GM23338 (cell line): ENCODE data around the gene ZFR2. TPM values are rescaled to one million over a fixed set of nuclear protein-coding genes. Genes with fewer than 3 reads are reported as not detected.

Experiments used
- ATAC-seq: fragments of 200-7000 bp; cut with Tn5 transposase; 3 replicates; pipeline ENCODE4 v1.9.1; 2020
- DNase-seq: peaks from one replicate; pipeline ENCODE4 v3.0.0-alpha.2; 2015; ENCODE audit warnings: low spot score
- H2AFZ ChIP-seq: fragments of 200-600 bp; sonication (generic); 2 replicates; pipeline ENCODE4 v1.8.0; 2016; ENCODE audit warnings: antibody characterized with exemption, mild to moderate bottlenecking, moderate library complexity
- H3F3A ChIP-seq: fragments of 200-600 bp; sonication (generic); replicated peaks from 2 replicates; pipeline ENCODE4 v1.8.0; 2017; ENCODE audit warnings: antibody characterized with exemption, mixed run types, low read depth
- H3K27ac ChIP-seq: fragments of 200-600 bp; sonication (generic); 2 replicates; pipeline ENCODE4 v1.6.1; 2016; ENCODE audit warnings: low read depth
- H3K27me3 ChIP-seq: fragments of 200-600 bp; sonication (generic); 2 replicates; pipeline ENCODE4 v1.8.0; 2016; ENCODE audit warnings: mild to moderate bottlenecking, mixed run types, moderate library complexity; ENCODE audit not compliant: insufficient read depth
- H3K36me3 ChIP-seq: fragments of 200-600 bp; sonication (generic); 2 replicates; pipeline ENCODE4 v1.8.0; 2016; ENCODE audit warnings: mild to moderate bottlenecking; ENCODE audit not compliant: insufficient read depth
- H3K4me1 ChIP-seq: fragments of 200-600 bp; sonication (generic); 2 replicates; pipeline ENCODE4 v1.8.0; 2016; ENCODE audit warnings: mild to moderate bottlenecking, moderate library complexity; ENCODE audit not compliant: insufficient read depth
- H3K4me2 ChIP-seq: fragments of 200-600 bp; sonication (generic); 2 replicates; pipeline ENCODE4 v1.7.1; 2017; ENCODE audit warnings: mixed run types
- H3K4me3 ChIP-seq: fragments of 200-600 bp; sonication (generic); 2 replicates; pipeline ENCODE4 v1.6.1; 2016; ENCODE audit warnings: mixed run types
- H3K79me2 ChIP-seq: fragments of 200-600 bp; sonication (generic); replicated peaks from 2 replicates; pipeline ENCODE4 v1.8.0; 2017; ENCODE audit warnings: mild to moderate bottlenecking; ENCODE audit not compliant: insufficient read depth
- H3K9me2 ChIP-seq: fragments of 200-600 bp; sonication (generic); 2 replicates; pipeline ENCODE4 v1.8.0; 2017; ENCODE audit not compliant: insufficient read depth
- H4K20me1 ChIP-seq: fragments of 200-600 bp; sonication (generic); replicated peaks from 2 replicates; pipeline ENCODE4 v1.8.0; 2017; ENCODE audit warnings: mild to moderate bottlenecking; ENCODE audit not compliant: insufficient read depth
- H3K27ac Mint-ChIP-seq: 2 replicates; pipeline ENCODE4 v1.8.0; 2020; ENCODE audit warnings: inconsistent platforms, mild to moderate bottlenecking, moderate library complexity, mixed read lengths
- H3K27me3 Mint-ChIP-seq: 3 replicates; pipeline ENCODE4 v1.8.0; 2022; ENCODE audit warnings: low read depth, mild to moderate bottlenecking, moderate library complexity, mixed read lengths, inconsistent platforms; ENCODE audit not compliant: insufficient read depth, poor library complexity
- H3K36me3 Mint-ChIP-seq: 3 replicates; pipeline ENCODE4 v1.8.0; 2021; ENCODE audit warnings: low read depth, mild to moderate bottlenecking, inconsistent platforms, moderate library complexity, mixed read lengths
- H3K4me1 Mint-ChIP-seq: 3 replicates; pipeline ENCODE4 v1.8.0; 2020; ENCODE audit warnings: mild to moderate bottlenecking, inconsistent platforms, mixed read lengths
- H3K4me3 Mint-ChIP-seq: 3 replicates; pipeline ENCODE4 v1.8.0; 2021; ENCODE audit warnings: moderate library complexity, mild to moderate bottlenecking, inconsistent platforms, mixed read lengths
- H3K9me3 Mint-ChIP-seq: 3 replicates; pipeline ENCODE4 v1.8.0; 2020; ENCODE audit warnings: moderate library complexity, mild to moderate bottlenecking, inconsistent platforms, mixed read lengths
- CREB1 ChIP-seq: fragments of 250-450 bp; sonication (Bioruptor Pico); IDR thresholded peaks from 2 replicates; pipeline ENCODE4 v1.5.0; 2020; ENCODE audit warnings: low read depth, mild to moderate bottlenecking, moderate library complexity
- ETS1 ChIP-seq: IDR thresholded peaks from 2 replicates; pipeline ENCODE4 v1.6.1; 2016; ENCODE audit warnings: antibody characterized with exemption
- EZH2 ChIP-seq: fragments of 200-600 bp; sonication (generic); IDR thresholded peaks from one replicate; pipeline ENCODE4 v1.8.0; 2017; ENCODE audit warnings: antibody characterized with exemption, mild to moderate bottlenecking, low read depth; ENCODE audit not compliant: unreplicated experiment
- JUNB ChIP-seq: IDR thresholded peaks from one replicate; pipeline ENCODE4 v1.6.1; 2016; ENCODE audit warnings: antibody characterized with exemption; ENCODE audit not compliant: unreplicated experiment
- NANOG ChIP-seq: IDR thresholded peaks from 2 replicates; pipeline ENCODE4 v1.6.1; 2016; ENCODE audit warnings: antibody characterized with exemption, borderline replicate concordance
- REST ChIP-seq: IDR thresholded peaks from one replicate; pipeline ENCODE4 v1.6.1; 2018; ENCODE audit warnings: antibody characterized with exemption; ENCODE audit not compliant: unreplicated experiment
- STAT1 ChIP-seq: IDR thresholded peaks from one replicate; pipeline ENCODE4 v1.6.1; 2016; ENCODE audit warnings: antibody characterized with exemption; ENCODE audit not compliant: unreplicated experiment
- ZNF462 ChIP-seq: fragments of 250-450 bp; sonication (Bioruptor Pico); IDR thresholded peaks from 2 replicates; pipeline ENCODE4 v1.5.0; 2020; ENCODE audit warnings: mild to moderate bottlenecking, moderate library complexity
- polyA plus RNA-seq: library from polyadenylated mRNA; unstranded; fragments of >200 nt; fragmentation: Nextera tagmentation; extraction: Ambion mirVana; gene quantifications from 2 replicates; pipeline ENCODE4 v1.2.1, GENCODE V29; 2016
- total RNA-seq: library from RNA; depleted of rRNA; stranded (reverse); fragments of >200 nt; shearing (Covaris generic); gene quantifications from 2 replicates; pipeline ENCODE4 v1.2.3, GENCODE V29; 2014
- TF ChIP-seq, protein P1 (sequence below), 2 experiments: fragments of 200-600 bp in 1 of 2; sonication (generic) in 1 of 2; conservative IDR thresholded peaks; 2 replicates each; pipeline versions ENCODE4 v1.5.1 to v1.6.1; 2016 to 2017; ENCODE audit warnings: antibody characterized with exemption in 2 of 2, low read depth in 2 of 2, mild to moderate bottlenecking in 2 of 2, moderate library complexity in 1 of 2

The ZFR2 gene
- total and polyA plus RNA-seq, 2 experiments from 2014 or later: 15.8 to 31.3 TPM

DNA sequence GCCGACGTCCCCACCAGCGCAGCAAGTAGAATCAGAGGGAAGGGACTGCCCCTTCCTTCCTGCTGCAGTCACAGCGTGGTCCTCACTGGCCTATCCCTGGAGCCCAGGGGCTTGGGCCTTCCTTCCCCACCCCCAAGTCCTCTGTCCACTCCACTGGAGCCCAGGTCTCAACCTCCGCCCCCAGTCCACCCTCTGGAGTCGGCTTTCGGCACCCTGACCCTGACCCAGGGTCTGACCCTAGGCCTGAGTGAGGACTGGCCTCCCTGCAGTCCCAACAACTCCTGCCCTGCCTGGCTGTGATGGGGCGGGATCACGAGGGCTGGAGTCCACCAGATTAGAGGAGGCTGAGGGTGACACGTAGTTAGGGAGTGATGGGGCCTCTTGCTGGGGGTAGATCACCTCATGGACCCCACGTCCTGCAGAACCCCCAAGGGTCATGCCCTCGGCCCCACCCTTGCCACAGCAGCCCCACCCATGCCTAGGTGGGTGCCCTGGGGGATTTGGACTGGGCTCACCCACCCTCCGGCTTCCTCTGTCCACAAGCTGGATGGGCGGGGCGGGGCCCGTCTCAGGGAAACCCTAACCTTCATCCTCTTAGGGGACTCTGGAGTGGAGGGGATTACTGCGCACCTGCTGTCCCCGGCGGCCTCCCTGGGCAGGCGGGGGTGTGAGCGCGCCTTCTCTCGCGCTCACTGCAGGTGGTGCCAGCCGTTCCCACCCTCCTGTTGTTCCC, 100.7 kb downstream of the ZFR2 start (continued):
- no peak for TF ChIP-seq ETS1
- TF ChIP-seq STAT1: no peak
- TF ChIP-seq CREB1 (CRISPR knock-in tag): no peak
- no peak for TF ChIP-seq ZNF462
- TF ChIP-seq EZH2: no peak

- TF ChIP-seq ETS1: no peak
- no peak for TF ChIP-seq REST
- TF ChIP-seq NANOG: no peak
- TF ChIP-seq CREB1 (CRISPR knock-in tag): no peak
- TF ChIP-seq EZH2: no peak
- TF ChIP-seq, protein P1, sequence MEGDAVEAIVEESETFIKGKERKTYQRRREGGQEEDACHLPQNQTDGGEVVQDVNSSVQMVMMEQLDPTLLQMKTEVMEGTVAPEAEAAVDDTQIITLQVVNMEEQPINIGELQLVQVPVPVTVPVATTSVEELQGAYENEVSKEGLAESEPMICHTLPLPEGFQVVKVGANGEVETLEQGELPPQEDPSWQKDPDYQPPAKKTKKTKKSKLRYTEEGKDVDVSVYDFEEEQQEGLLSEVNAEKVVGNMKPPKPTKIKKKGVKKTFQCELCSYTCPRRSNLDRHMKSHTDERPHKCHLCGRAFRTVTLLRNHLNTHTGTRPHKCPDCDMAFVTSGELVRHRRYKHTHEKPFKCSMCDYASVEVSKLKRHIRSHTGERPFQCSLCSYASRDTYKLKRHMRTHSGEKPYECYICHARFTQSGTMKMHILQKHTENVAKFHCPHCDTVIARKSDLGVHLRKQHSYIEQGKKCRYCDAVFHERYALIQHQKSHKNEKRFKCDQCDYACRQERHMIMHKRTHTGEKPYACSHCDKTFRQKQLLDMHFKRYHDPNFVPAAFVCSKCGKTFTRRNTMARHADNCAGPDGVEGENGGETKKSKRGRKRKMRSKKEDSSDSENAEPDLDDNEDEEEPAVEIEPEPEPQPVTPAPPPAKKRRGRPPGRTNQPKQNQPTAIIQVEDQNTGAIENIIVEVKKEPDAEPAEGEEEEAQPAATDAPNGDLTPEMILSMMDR (conservative IDR thresholded peaks at IDR 0.05; ENCODE audit: low read depth in 2 of 2): no peak
- no peak for TF ChIP-seq JUNB
- no peak for TF ChIP-seq STAT1
- Histone ChIP-seq H3K27ac (no peak overlapping the region), H3K36me3 (no peaks in the 10 kb centered on the region), H3F3A (0 out of 2 replicates have a peak, but pooled peaks cover 4% of the 10 kb centered on the region), H3K27me3 (no peaks in the 10 kb centered on the region), H3K79me2 (peaks cover 7% of the 10 kb centered on the region; the same call in 1 of the 2 replicates), H3K9me2 (no peaks in the 10 kb centered on the region; the same call in 1 of the 2 replicates), H3K4me1 (no peaks in the 10 kb centered on the region), H3K4me3 (no peak overlapping the region), H2AFZ (no peak overlapping the region), H4K20me1 (no peaks in the 10 kb centered on the region; the same call in 1 of the 2 replicates), H3K4me2 (no peak overlapping the region)
- Mint-ChIP-seq H3K9me3 (no peaks in the 10 kb centered on the region; the same call in 1 of the 3 replicates), H3K27ac (no peak overlapping the region), H3K4me1 (peaks cover 8% of the 10 kb centered on the region), H3K4me3 (no peak overlapping the region), H3K36me3 (peaks cover 9% of the 10 kb centered on the region), H3K27me3 (peaks cover 9% of the 10 kb centered on the region)
- ATAC-seq (no peak), DNase-seq (no peak)
Observed at GRCh38 chr19:3767050-3767449, 101.8 kb downstream of the ZFR2 start.
